ENCODE data around the gene ADAT3. TPM values are rescaled to one million over a fixed set of nuclear protein-coding genes. Genes with fewer than 3 reads are reported as not detected.
A peak's percentile ranks its signal among the peaks of the same experiment; 100 is the strongest.

ADAT3 gene
- total RNA-seq, 4 donors from 2014 or later, result 2.1 to 3.6 (median 3.1) TPM

DNA sequence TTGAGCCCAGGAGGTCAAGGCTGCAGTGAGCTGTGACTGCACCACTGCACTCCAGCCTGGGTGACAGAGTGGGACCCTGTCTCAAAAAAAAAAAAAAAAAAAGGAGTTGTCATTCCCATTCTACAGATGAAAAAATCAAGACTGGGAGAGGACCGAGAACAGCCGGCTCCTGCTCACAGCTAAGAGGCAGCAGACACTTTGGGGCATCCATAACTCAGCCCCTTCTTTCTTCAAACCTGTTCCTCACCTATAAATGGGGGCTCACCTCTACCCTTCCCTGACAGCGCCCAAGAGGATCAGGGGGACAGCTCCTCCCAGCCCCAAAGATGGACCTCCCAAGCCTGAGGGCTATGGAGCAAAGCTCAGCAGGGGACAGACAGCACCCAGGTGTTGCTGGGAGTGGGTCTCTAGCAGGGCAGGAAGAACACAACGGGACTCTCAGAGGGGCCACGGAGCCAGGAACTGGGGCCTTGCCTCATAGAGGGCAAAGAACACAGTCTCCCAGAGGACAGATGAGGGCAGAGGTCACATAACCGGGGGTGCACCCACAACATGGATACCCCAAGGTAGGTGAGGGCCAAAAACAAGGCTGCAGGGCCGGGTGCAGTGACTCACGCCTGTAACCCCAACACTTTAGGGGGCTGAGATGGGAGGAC, 38.4 kb upstream of the ADAT3 start:
- Histone ChIP-seq H3K36me3 (peaks cover 0 to 10% of the 10 kb centered on the region in 2 donors), H3K4me3 (no peak overlapping the region), H3K27me3 (peaks cover 0 to 6% (median 6%) of the 10 kb centered on the region in 3 donors), H3K4me1 (peaks cover 11 to 14% of the 10 kb centered on the region in 2 donors), H3K9me3 (no peaks in the 10 kb centered on the region), H3K27ac (no peak overlapping the region)
- DNase-seq (no peak), ATAC-seq (no peak)
- TF ChIP-seq, protein P1, sequence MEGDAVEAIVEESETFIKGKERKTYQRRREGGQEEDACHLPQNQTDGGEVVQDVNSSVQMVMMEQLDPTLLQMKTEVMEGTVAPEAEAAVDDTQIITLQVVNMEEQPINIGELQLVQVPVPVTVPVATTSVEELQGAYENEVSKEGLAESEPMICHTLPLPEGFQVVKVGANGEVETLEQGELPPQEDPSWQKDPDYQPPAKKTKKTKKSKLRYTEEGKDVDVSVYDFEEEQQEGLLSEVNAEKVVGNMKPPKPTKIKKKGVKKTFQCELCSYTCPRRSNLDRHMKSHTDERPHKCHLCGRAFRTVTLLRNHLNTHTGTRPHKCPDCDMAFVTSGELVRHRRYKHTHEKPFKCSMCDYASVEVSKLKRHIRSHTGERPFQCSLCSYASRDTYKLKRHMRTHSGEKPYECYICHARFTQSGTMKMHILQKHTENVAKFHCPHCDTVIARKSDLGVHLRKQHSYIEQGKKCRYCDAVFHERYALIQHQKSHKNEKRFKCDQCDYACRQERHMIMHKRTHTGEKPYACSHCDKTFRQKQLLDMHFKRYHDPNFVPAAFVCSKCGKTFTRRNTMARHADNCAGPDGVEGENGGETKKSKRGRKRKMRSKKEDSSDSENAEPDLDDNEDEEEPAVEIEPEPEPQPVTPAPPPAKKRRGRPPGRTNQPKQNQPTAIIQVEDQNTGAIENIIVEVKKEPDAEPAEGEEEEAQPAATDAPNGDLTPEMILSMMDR (IDR thresholded peaks at IDR 0.05 in 4 of 5, conservative IDR thresholded peaks at IDR 0.05 in 1 of 5), result no peak
- TF ChIP-seq POLR2A (IDR thresholded peaks at IDR 0.05), result no peak
- intact Hi-C loops (cut with DNase I; ENCODE audit: low total_unique reads) (loop anchor here (10.0 kb wide), 1 partner anchor 482 kb away; the partner anchor contains the start of gene NDUFS7), in situ Hi-C loops (cut with MboI; ENCODE audit: low sequenced_read_pairs in 4 of 4) (no loop called here)

DNA sequence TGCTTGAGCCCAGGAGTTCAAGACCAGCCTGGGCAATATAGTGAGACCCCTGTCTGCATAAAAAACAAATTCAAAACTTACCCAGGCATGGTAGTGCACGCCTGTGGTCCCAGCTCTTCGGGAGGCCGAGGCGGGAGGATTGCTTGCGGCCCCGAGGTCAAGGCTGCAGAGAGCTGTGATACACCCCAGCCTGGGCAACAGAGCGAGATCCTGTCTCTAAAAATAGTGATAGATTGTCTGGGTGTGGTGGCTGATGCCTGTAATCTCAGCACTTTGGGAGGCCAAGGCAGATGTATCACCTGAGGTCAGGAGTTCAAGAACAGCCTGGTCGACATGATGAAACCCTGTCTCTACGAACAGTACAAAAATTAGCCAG, 37.9 kb upstream of the ADAT3 start:
- intact Hi-C loops (cut with DNase I; ENCODE audit: low total_unique reads), result loop anchor here (10.0 kb wide), 1 partner anchor 483 kb away; the partner anchor contains the start of gene NDUFS7

DNA sequence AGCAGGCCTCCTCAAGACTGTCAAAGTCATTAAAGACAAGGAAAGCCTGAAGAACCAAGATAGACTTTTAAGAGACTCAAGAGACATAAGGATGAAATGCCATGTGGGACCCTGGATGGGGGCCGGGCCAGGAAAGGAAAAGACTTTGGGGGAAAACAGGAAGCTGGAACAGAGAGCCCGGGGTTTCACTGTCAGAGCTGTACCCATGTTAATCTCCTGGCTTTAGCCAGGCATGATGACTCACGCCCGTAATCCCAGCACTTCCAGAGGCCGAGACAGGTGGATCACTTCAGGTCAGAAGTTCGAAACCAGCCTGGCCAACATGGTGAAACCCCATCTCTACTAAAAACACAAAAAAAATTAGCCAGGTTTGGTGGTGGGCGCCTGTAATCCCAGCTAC, 36.2 kb upstream of the ADAT3 start:
- H3K36me3 ChIP-seq, result peaks cover 0 to 10% of the 10 kb centered on the region in 2 donors
- peak overlapping the region in 3 of 4 donors; percentile 21 to 42 (median 42) for H3K27ac ChIP-seq
- TF ChIP-seq, protein P1 (IDR thresholded peaks at IDR 0.05 in 4 of 5, conservative IDR thresholded peaks at IDR 0.05 in 1 of 5), result no peak
- TF ChIP-seq POLR2A (IDR thresholded peaks at IDR 0.05), result no peak
- ATAC-seq (no peak), DNase-seq (no peak)
- H3K9me3 ChIP-seq, result no peaks in the 10 kb centered on the region
- in situ Hi-C loops (cut with MboI; ENCODE audit: low sequenced_read_pairs in 4 of 4), result no loop called here
- no peaks in the 10 kb centered on the region for H3K27me3 ChIP-seq
- H3K4me3 ChIP-seq, result no peak overlapping the region
- H3K4me1 ChIP-seq, result peaks cover 19 to 23% of the 10 kb centered on the region in 2 donors
- intact Hi-C loops (cut with DNase I; ENCODE audit: low total_unique reads), result loop anchor here (10.0 kb wide), 1 partner anchor 484 kb away; the partner anchor contains the start of gene NDUFS7

More for the DNA sequence above, 37.9 kb upstream of the ADAT3 start:
- H3K4me3 ChIP-seq, result no peak overlapping the region
- peaks cover 0 to 1% (median 1%) of the 10 kb centered on the region in 3 donors for H3K27me3 ChIP-seq
- no peak overlapping the region for H3K27ac ChIP-seq
- ATAC-seq (no peak), DNase-seq (no peak)
- H3K36me3 ChIP-seq, result peaks cover 0 to 10% of the 10 kb centered on the region in 2 donors
- TF ChIP-seq, protein P1 (IDR thresholded peaks at IDR 0.05 in 4 of 5, conservative IDR thresholded peaks at IDR 0.05 in 1 of 5), result no peak
- TF ChIP-seq POLR2A (IDR thresholded peaks at IDR 0.05), result no peak
- in situ Hi-C loops (cut with MboI; ENCODE audit: low sequenced_read_pairs in 4 of 4), result no loop called here
- no peaks in the 10 kb centered on the region for H3K9me3 ChIP-seq
- peaks cover 7 to 9% of the 10 kb centered on the region in 2 donors for H3K4me1 ChIP-seq

DNA sequence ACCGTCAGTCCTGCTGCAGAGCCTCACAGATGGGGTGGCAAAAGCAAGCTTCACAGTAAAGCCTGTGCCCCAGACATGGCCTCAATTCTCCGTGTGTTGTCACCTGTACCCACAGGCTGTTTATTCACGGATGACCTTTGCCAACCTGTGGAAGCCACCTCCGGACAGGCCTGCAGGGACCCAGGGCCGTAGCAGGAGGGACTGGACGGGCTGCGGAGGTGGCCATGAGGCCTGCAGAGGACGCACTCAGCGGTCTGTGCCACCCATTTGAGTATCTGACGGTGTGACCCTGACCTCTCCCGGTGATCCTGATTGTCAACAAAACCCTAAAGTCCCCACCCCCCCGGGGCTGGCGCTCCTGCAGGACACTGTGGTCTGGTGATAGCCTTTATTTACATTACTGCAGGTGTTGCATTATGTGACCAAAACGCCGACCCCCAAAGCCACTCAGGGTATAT, 34.0 kb upstream of the ADAT3 start:
- DNase-seq, result no peak
- H3K4me1 ChIP-seq, result peaks cover 30 to 33% of the 10 kb centered on the region in 2 donors
- H3K27me3 ChIP-seq, result no peaks in the 10 kb centered on the region
- no peak overlapping the region for H3K4me3 ChIP-seq
- TF ChIP-seq, protein P1 (IDR thresholded peaks at IDR 0.05 in 4 of 5, conservative IDR thresholded peaks at IDR 0.05 in 1 of 5), result no peak
- TF ChIP-seq POLR2A (IDR thresholded peaks at IDR 0.05), result no peak
- intact Hi-C loops (cut with DNase I; ENCODE audit: low total_unique reads), result no loop called here
- in situ Hi-C loops (cut with MboI; ENCODE audit: low sequenced_read_pairs in 4 of 4), result no loop called here
- H3K27ac ChIP-seq, result no peak overlapping the region
- peaks cover 0 to 10% of the 10 kb centered on the region in 2 donors for H3K36me3 ChIP-seq
- no peak for ATAC-seq
- H3K9me3 ChIP-seq, result no peaks in the 10 kb centered on the region
